Mesothelial cell of epicardium (in vitro differentiated cells): ENCODE measurements around the gene CRHR2. TPM values are rescaled to one million over a fixed set of nuclear protein-coding genes. Genes with fewer than 3 reads are reported as not detected.

ENCODE experiments used
- DNase-seq, 2 experiments: peaks; one replicate each; pipeline ENCODE4 v3.0.0; 2021; ENCODE audit warnings: low spot score in 2 of 2; ENCODE audit not compliant: unreplicated experiment in 2 of 2
- H3K27ac Mint-ChIP-seq: 2 replicates; pipeline ENCODE4 v1.8.0; 2021; ENCODE audit warnings: mixed read lengths
- H3K27me3 Mint-ChIP-seq: 2 replicates; pipeline ENCODE4 v1.8.0; 2021; ENCODE audit warnings: low read depth, mixed read lengths
- H3K36me3 Mint-ChIP-seq: 2 replicates; pipeline ENCODE4 v1.8.0; 2021; ENCODE audit warnings: mixed read lengths
- H3K4me1 Mint-ChIP-seq: 2 replicates; pipeline ENCODE4 v1.8.0; 2021; ENCODE audit warnings: mixed read lengths
- H3K4me3 Mint-ChIP-seq: 2 replicates; pipeline ENCODE4 v1.8.0; 2021; ENCODE audit warnings: mild to moderate bottlenecking, moderate library complexity, mixed read lengths
- H3K9me3 Mint-ChIP-seq: 2 replicates; pipeline ENCODE4 v1.8.0; 2021; ENCODE audit warnings: mixed read lengths
- total RNA-seq: library from RNA; stranded (reverse); gene quantifications from 3 replicates; pipeline ENCODE4 v1.2.1, GENCODE V29; 2021
- TF ChIP-seq, protein P1 (sequence below): fragments of 200-600 bp; sonication (generic); IDR thresholded peaks from one replicate; pipeline ENCODE4 v1.5.0; 2021; ENCODE audit warnings: antibody characterized with exemption; ENCODE audit not compliant: unreplicated experiment

Gene CRHR2
- total RNA-seq, 1 donor from 2014 or later, result not detected

GRCh38 chr7:30706908-30707307 is 24.7 kb upstream of the CRHR2 start:
- Mint-ChIP-seq H3K27me3 (no peaks in the 10 kb centered on the region), H3K4me1 (no peaks in the 10 kb centered on the region), H3K27ac (no peak overlapping the region), H3K9me3 (no peaks in the 10 kb centered on the region), H3K4me3 (no peak overlapping the region), H3K36me3 (no peaks in the 10 kb centered on the region)
- no peak for DNase-seq
- TF ChIP-seq, protein P1, sequence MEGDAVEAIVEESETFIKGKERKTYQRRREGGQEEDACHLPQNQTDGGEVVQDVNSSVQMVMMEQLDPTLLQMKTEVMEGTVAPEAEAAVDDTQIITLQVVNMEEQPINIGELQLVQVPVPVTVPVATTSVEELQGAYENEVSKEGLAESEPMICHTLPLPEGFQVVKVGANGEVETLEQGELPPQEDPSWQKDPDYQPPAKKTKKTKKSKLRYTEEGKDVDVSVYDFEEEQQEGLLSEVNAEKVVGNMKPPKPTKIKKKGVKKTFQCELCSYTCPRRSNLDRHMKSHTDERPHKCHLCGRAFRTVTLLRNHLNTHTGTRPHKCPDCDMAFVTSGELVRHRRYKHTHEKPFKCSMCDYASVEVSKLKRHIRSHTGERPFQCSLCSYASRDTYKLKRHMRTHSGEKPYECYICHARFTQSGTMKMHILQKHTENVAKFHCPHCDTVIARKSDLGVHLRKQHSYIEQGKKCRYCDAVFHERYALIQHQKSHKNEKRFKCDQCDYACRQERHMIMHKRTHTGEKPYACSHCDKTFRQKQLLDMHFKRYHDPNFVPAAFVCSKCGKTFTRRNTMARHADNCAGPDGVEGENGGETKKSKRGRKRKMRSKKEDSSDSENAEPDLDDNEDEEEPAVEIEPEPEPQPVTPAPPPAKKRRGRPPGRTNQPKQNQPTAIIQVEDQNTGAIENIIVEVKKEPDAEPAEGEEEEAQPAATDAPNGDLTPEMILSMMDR, result no peak

- no peak overlapping the region for H3K27ac Mint-ChIP-seq
- no peaks in the 10 kb centered on the region for H3K36me3 Mint-ChIP-seq
- H3K27me3 Mint-ChIP-seq, result peaks cover 5% of the 10 kb centered on the region
- no peaks in the 10 kb centered on the region for H3K9me3 Mint-ChIP-seq
- H3K4me3 Mint-ChIP-seq, result no peak overlapping the region
- TF ChIP-seq, protein P1, result no peak
- no peak for DNase-seq
- H3K4me1 Mint-ChIP-seq, result no peaks in the 10 kb centered on the region
Measured at GRCh38 chr7:30706316-30706715, 24.1 kb upstream of the CRHR2 start.

DNA sequence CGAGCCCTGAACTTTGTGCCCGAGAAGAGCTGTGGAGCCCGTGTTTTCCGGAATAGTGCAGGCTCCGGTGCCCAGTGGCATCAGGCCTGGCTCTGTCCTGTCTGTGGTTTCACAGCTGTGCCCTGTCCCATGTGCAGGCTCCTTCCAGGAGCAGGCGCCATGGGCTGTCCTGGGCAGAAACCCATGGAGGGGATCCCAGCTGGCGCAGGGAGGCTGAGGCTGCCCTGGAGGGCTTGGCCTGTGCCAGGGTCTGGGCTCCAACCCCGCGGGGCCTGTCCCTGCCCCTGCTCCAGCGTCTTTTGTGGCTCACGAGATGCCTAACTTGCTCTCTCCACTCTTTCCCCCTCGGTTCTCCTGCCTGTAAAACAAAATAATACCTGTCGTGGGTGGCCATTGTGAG is 23.3 kb upstream of the CRHR2 start:
- peaks cover 5% of the 10 kb centered on the region for H3K27me3 Mint-ChIP-seq
- no peak overlapping the region for H3K4me3 Mint-ChIP-seq

GRCh38 chr7:30705008-30705407 is 22.8 kb upstream of the CRHR2 start:
- DNase-seq, result no peak
- Mint-ChIP-seq H3K36me3 (no peaks in the 10 kb centered on the region), H3K27ac (no peak overlapping the region), H3K4me3 (no peak overlapping the region), H3K4me1 (peaks cover 10% of the 10 kb centered on the region), H3K9me3 (no peaks in the 10 kb centered on the region), H3K27me3 (peaks cover 7% of the 10 kb centered on the region)
- TF ChIP-seq, protein P1, result no peak

More for the DNA sequence above, 23.3 kb upstream of the CRHR2 start:
- Mint-ChIP-seq H3K4me1 (peaks cover 4% of the 10 kb centered on the region), H3K9me3 (no peaks in the 10 kb centered on the region), H3K36me3 (no peaks in the 10 kb centered on the region), H3K27ac (no peak overlapping the region)
- TF ChIP-seq, protein P1, result no peak
- no peak for DNase-seq

GRCh38 chr7:30703756-30704155 is 21.5 kb upstream of the CRHR2 start:
- H3K36me3 Mint-ChIP-seq, result no peaks in the 10 kb centered on the region
- peaks cover 10% of the 10 kb centered on the region for H3K4me1 Mint-ChIP-seq
- H3K27ac Mint-ChIP-seq, result no peak overlapping the region
- H3K9me3 Mint-ChIP-seq, result no peaks in the 10 kb centered on the region
- TF ChIP-seq, protein P1, result no peak
- H3K4me3 Mint-ChIP-seq, result no peak overlapping the region
- peaks cover 7% of the 10 kb centered on the region for H3K27me3 Mint-ChIP-seq
- no peak for DNase-seq

DNA sequence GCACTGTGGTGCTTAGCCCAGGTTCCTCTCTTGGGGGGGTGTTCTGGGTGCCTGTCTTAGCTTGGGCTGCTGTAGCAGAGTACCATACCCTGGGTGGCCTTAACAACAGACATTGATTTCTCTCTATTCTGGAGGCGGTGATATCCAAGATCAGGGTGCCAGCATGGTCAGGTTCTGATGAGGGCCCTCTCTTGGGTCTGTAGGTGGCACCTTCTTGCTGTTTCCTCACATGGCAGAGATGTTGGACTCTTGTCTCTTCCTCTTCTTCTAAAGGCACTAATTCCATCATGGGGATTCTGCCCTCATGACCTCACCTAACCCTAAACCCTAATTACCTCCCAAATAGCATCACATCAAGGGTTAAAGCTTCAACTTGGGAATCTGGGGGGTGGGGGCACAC is 19.9 kb upstream of the CRHR2 start:
- TF ChIP-seq, protein P1, result no peak
- no peak for DNase-seq
- no peaks in the 10 kb centered on the region for H3K9me3 Mint-ChIP-seq

More for the DNA sequence above, 19.9 kb upstream of the CRHR2 start:
- H3K27me3 Mint-ChIP-seq, result peaks cover 7% of the 10 kb centered on the region
- no peak overlapping the region for H3K4me3 Mint-ChIP-seq
- H3K36me3 Mint-ChIP-seq, result no peaks in the 10 kb centered on the region
- H3K27ac Mint-ChIP-seq, result no peak overlapping the region
- H3K4me1 Mint-ChIP-seq, result peaks cover 10% of the 10 kb centered on the region
